Astrocyte (in vitro differentiated cells and primary cell): Measurements from ENCODE around the gene CCDC178. TPM values are rescaled to one million over a fixed set of nuclear protein-coding genes. Genes with fewer than 3 reads are reported as not detected.
"Not testable (repeated sequence)": the region's sequence is repeated elsewhere in the genome, so short reads cannot be mapped to it uniquely, and the experiment has no call there.

Experiments
- DNase-seq: peaks from one replicate; pipeline ENCODE4 v3.0.0-alpha.2; 2010; ENCODE audit warnings: low read depth
- FAIRE-seq: peaks from 2 replicates; lab custom pipeline; 2011; peaks lifted over from hg19 to GRCh38; lab: Jason Lieb, UNC
- H2AFZ ChIP-seq: 2 replicates; pipeline ENCODE4 v1.6.0; 2012; ENCODE audit warnings: low read depth, low read length, inconsistent platforms
- H3K27ac ChIP-seq: 2 replicates; pipeline ENCODE4 v1.5.1; 2011; ENCODE audit warnings: low read depth, low read length, inconsistent platforms
- H3K27me3 ChIP-seq: 2 replicates; pipeline ENCODE4 v1.6.0; 2011; ENCODE audit warnings: low read length, inconsistent platforms; ENCODE audit not compliant: insufficient read depth
- H3K36me3 ChIP-seq: 2 replicates; pipeline ENCODE4 v1.5.1; 2011; ENCODE audit warnings: low read length, inconsistent platforms; ENCODE audit not compliant: insufficient read depth
- H3K4me1 ChIP-seq: 2 replicates; pipeline ENCODE4 v1.5.1; 2011; ENCODE audit warnings: low read length, inconsistent platforms; ENCODE audit not compliant: insufficient read depth
- H3K4me2 ChIP-seq: 2 replicates; pipeline ENCODE4 v1.6.0; 2012; ENCODE audit warnings: low read length, inconsistent platforms
- H3K4me3 ChIP-seq: 2 replicates; pipeline ENCODE4 v1.5.1; 2011; ENCODE audit warnings: low read depth, mild to moderate bottlenecking, low read length, inconsistent platforms; ENCODE audit not compliant: insufficient read depth
- H3K79me2 ChIP-seq: 2 replicates; pipeline ENCODE4 v1.6.0; 2012; ENCODE audit warnings: mild to moderate bottlenecking, low read length, inconsistent platforms; ENCODE audit not compliant: insufficient read depth
- H3K9ac ChIP-seq: 2 replicates; pipeline ENCODE4 v1.6.0; 2012; ENCODE audit warnings: mild to moderate bottlenecking, low read length, inconsistent platforms
- H3K9me3 ChIP-seq: 2 replicates; pipeline ENCODE4 v1.5.1; 2012; ENCODE audit warnings: low read depth, mild to moderate bottlenecking, low read length, inconsistent platforms; ENCODE audit not compliant: insufficient read depth
- H4K20me1 ChIP-seq: 2 replicates; pipeline ENCODE4 v1.6.0; 2012; ENCODE audit warnings: low read length, inconsistent platforms; ENCODE audit not compliant: insufficient read depth
- H3K27ac Mint-ChIP-seq: one replicate; pipeline ENCODE4 v1.8.0; 2021; ENCODE audit warnings: mild to moderate bottlenecking, mixed read lengths; ENCODE audit not compliant: unreplicated experiment
- H3K27me3 Mint-ChIP-seq: one replicate; pipeline ENCODE4 v1.8.0; 2021; ENCODE audit warnings: low read depth, mixed read lengths; ENCODE audit not compliant: unreplicated experiment
- H3K36me3 Mint-ChIP-seq: one replicate; pipeline ENCODE4 v1.8.0; 2021; ENCODE audit warnings: low read depth, mixed read lengths; ENCODE audit not compliant: unreplicated experiment
- H3K4me1 Mint-ChIP-seq: one replicate; pipeline ENCODE4 v1.8.0; 2021; ENCODE audit warnings: low read depth, mixed read lengths; ENCODE audit not compliant: unreplicated experiment
- H3K4me3 Mint-ChIP-seq: one replicate; pipeline ENCODE4 v1.8.0; 2021; ENCODE audit warnings: mild to moderate bottlenecking, moderate library complexity, mixed read lengths; ENCODE audit not compliant: unreplicated experiment
- H3K9me3 Mint-ChIP-seq: one replicate; pipeline ENCODE4 v1.8.0; 2021; ENCODE audit warnings: mild to moderate bottlenecking, mixed read lengths; ENCODE audit not compliant: unreplicated experiment
- CTCF ChIP-seq: IDR thresholded peaks from 2 replicates; pipeline ENCODE4 v1.5.1; 2011; ENCODE audit warnings: low read depth, mild to moderate bottlenecking, inconsistent platforms, low read length, moderate library complexity; ENCODE audit not compliant: insufficient read depth
- EZH2 ChIP-seq: IDR thresholded peaks from 2 replicates; pipeline ENCODE4 v1.6.1; 2012; ENCODE audit warnings: mild to moderate bottlenecking, low read length, inconsistent platforms; ENCODE audit not compliant: insufficient read depth
- total RNA-seq: library from RNA; stranded (reverse); gene quantifications from 2 replicates; pipeline ENCODE4 v1.2.1, GENCODE V29; 2021

The CCDC178 gene
- total RNA-seq, 1 donor from 2014 or later: 0.30 TPM

DNA sequence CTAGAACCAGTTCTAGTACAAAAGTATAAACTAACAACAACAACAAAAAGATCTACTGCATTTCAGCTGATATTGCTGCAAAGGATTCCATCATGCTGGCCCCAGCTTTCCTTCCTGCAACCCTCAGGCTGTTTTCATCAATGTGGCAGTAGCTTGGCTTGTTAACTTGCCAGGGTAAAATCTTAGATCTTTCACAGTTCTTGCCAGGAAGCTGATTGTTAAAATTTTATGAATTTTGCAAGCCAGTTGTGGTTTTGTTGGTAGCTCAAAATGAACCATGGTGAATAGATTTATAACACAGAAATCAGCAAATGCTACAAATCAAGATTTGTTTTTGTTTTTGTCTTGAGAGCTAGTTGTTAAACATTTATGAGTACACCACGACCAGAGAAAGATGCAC, 19.3 kb downstream of the CCDC178 start:
- Histone ChIP-seq H3K4me2 (no peak overlapping the region), H3K9me3 (no peaks in the 10 kb centered on the region), H3K27me3 (no peaks in the 10 kb centered on the region), H3K79me2 (no peaks in the 10 kb centered on the region), H3K4me1 (no peaks in the 10 kb centered on the region), H3K9ac (no peak overlapping the region), H2AFZ (no peak overlapping the region), H3K4me3 (no peak overlapping the region), H3K36me3 (no peaks in the 10 kb centered on the region), H3K27ac (no peak overlapping the region), H4K20me1 (no peaks in the 10 kb centered on the region)
- FAIRE-seq (no peak), DNase-seq (no peak)
- Mint-ChIP-seq H3K27me3 (no peaks in the 10 kb centered on the region), H3K4me3 (no peak overlapping the region), H3K36me3 (no peaks in the 10 kb centered on the region), H3K9me3 (peaks cover 8% of the 10 kb centered on the region), H3K4me1 (no peaks in the 10 kb centered on the region), H3K27ac (no peak overlapping the region)
- TF ChIP-seq EZH2 (no peak), CTCF (no peak)

DNA sequence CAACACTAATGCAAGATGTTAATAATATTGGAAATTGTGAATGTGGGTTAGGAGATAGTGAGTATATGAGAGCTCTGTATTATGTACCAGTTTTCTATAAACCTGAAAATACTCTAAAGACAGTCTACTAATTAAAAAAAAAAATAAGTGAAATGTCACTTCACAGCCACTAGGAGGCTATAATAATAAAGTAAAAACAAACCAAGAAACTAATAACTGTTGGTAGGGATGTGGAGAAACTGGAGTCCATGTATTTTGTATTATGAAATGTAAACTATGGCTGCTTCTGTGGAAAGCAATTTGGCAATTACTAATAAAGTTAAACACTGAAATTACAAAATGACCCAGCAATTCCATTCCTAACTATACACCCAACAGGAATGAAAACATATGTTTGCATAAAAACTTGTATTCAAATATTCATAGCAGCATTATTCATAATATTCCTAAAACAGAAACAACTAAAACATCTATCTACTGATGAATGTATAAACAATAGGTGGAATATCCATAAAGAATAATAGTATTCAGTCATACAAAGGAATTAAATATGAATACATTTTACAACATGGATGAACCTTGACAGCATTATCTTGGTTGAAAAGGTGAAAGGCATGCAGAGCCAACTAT, 36.2 kb downstream of the CCDC178 start:
- Mint-ChIP-seq H3K27ac (no peak overlapping the region), H3K36me3 (no peaks in the 10 kb centered on the region), H3K4me1 (no peaks in the 10 kb centered on the region), H3K27me3 (no peaks in the 10 kb centered on the region), H3K9me3 (no peaks in the 10 kb centered on the region), H3K4me3 (no peak overlapping the region)
- H3K9me3 ChIP-seq: no peaks in the 10 kb centered on the region
- no peak for DNase-seq
- H3K9ac ChIP-seq: no peak overlapping the region
- no peaks in the 10 kb centered on the region for H4K20me1 ChIP-seq
- no peaks in the 10 kb centered on the region for H3K36me3 ChIP-seq
- no peak overlapping the region for H3K27ac ChIP-seq
- H3K4me1 ChIP-seq: no peaks in the 10 kb centered on the region
- no peak overlapping the region for H3K4me3 ChIP-seq
- no peaks in the 10 kb centered on the region for H3K27me3 ChIP-seq
- H3K79me2 ChIP-seq: no peaks in the 10 kb centered on the region
- H2AFZ ChIP-seq: no peak overlapping the region
- FAIRE-seq: no peak
- TF ChIP-seq CTCF: peak; percentile 13
- no peak for TF ChIP-seq EZH2
- no peak overlapping the region for H3K4me2 ChIP-seq

- H3K4me3 Mint-ChIP-seq, FAIRE-seq, H3K27ac Mint-ChIP-seq, H3K4me2 ChIP-seq, H3K27ac ChIP-seq, H3K4me1 ChIP-seq, H3K27me3 Mint-ChIP-seq, H3K9me3 Mint-ChIP-seq, H3K27me3 ChIP-seq, DNase-seq, H3K9ac ChIP-seq, H3K36me3 Mint-ChIP-seq, H3K36me3 ChIP-seq, H3K79me2 ChIP-seq, H3K4me1 Mint-ChIP-seq, H3K9me3 ChIP-seq, H4K20me1 ChIP-seq, H3K4me3 ChIP-seq, H2AFZ ChIP-seq: not testable (repeated sequence)
Observed at GRCh38 chr18:33398939-33399338, 41.6 kb downstream of the CCDC178 start.
